Tibial nerve (tissue), 4 donors: ENCODE results near the gene ZG16B.

Experiments
- EP300 ChIP-seq, 2 donors: sonication (generic); formaldehyde crosslinking; IDR thresholded peaks; one replicate each; pipeline ENCODE4 v1.6.1; 2017; ENCODE audit warnings: antibody characterized with exemption in 2 of 2, mild to moderate bottlenecking in 1 of 2
- POLR2A ChIP-seq, 2 donors: fragments of 450-650 bp; IDR thresholded peaks; one replicate each; pipeline ENCODE4 v1.6.1; 2017; ENCODE audit warnings: antibody characterized with exemption in 2 of 2, mild to moderate bottlenecking in 2 of 2, moderate library complexity in 2 of 2
- TF ChIP-seq, protein P1 (sequence below), 5 experiments: fragments of 200-600 bp in 3 of 5; fragments of 450-650 bp in 2 of 5; sonication (generic) in 3 of 5; IDR thresholded peaks; one replicate each; pipeline ENCODE4 v1.5.1; 2016 to 2019; ENCODE audit warnings: antibody characterized with exemption in 5 of 5, mild to moderate bottlenecking in 3 of 5, moderate library complexity in 2 of 5

DNA sequence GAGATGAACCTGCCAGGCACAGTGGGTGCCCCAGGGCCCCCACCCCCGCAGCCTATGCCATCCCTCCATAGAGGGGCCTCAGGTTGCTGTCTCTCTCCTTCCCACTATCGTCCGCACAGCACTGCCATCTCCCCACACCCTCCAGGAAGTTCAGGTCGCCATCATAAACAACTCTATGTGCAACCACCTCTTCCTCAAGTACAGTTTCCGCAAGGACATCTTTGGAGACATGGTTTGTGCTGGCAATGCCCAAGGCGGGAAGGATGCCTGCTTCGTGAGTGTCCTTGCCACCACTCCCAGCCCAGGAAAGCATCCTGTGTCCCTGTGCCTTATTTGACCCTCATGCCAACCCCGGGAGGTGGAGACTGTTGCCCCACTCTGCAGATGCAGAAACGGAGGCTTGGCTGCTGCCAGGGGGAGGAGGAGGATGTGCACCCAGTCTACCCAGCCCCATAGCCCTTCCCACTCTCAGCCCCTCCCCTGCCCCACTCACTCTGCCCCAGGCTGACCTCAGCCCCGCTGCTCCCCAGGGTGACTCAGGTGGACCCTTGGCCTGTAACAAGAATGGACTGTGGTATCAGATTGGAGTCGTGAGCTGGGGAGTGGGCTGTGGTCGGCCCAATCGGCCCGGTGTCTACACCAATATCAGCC is 9.1 kb upstream of the ZG16B start:
- TF ChIP-seq, protein P1, sequence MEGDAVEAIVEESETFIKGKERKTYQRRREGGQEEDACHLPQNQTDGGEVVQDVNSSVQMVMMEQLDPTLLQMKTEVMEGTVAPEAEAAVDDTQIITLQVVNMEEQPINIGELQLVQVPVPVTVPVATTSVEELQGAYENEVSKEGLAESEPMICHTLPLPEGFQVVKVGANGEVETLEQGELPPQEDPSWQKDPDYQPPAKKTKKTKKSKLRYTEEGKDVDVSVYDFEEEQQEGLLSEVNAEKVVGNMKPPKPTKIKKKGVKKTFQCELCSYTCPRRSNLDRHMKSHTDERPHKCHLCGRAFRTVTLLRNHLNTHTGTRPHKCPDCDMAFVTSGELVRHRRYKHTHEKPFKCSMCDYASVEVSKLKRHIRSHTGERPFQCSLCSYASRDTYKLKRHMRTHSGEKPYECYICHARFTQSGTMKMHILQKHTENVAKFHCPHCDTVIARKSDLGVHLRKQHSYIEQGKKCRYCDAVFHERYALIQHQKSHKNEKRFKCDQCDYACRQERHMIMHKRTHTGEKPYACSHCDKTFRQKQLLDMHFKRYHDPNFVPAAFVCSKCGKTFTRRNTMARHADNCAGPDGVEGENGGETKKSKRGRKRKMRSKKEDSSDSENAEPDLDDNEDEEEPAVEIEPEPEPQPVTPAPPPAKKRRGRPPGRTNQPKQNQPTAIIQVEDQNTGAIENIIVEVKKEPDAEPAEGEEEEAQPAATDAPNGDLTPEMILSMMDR (IDR thresholded peaks at IDR 0.05) = no peak
- no peak for TF ChIP-seq POLR2A (IDR thresholded peaks at IDR 0.05)
- TF ChIP-seq EP300 (IDR thresholded peaks at IDR 0.05) = no peak
